Adrenal gland (tissue), 12 donors: ENCODE data around the gene MAPRE3. TPM values are rescaled to one million over a fixed set of nuclear protein-coding genes. Genes with fewer than 3 reads are reported as not detected.

ENCODE experiments used
- DNase-seq, 7 donors: peaks; one replicate each; pipeline ENCODE4 v3.0.0-alpha.2; 2019 to 2020
- H3K27ac ChIP-seq, 5 donors: fragments of 200-600 bp; sonication (generic) in 4 of 5; 1 replicate in 3 of 5; 2 replicates in 2 of 5; pipeline versions ENCODE4 v1.5.1 to v1.8.0; 2016 to 2020; ENCODE audit warnings: mild to moderate bottlenecking in 1 of 5
- H3K27me3 ChIP-seq: fragments of 200-600 bp; 2 replicates; pipeline ENCODE4 v1.8.0; 2021
- H3K36me3 ChIP-seq, 2 donors: fragments of 200-600 bp; replicated peaks in 1 of 2; 1 replicate in 1 of 2; 2 replicates in 1 of 2; pipeline versions ENCODE4 v1.5.1 to v1.8.0; 2018 to 2022
- H3K4me1 ChIP-seq, 2 donors: fragments of 200-600 bp; replicated peaks in 1 of 2; 1 replicate in 1 of 2; 2 replicates in 1 of 2; pipeline versions ENCODE4 v1.5.1 to v1.8.0; 2018 to 2021
- H3K4me3 ChIP-seq, 4 donors: fragments of 200-600 bp; sonication (generic) in 3 of 4; one replicate each; pipeline ENCODE4 v1.5.1; 2016 to 2018
- H3K9me3 ChIP-seq, 3 donors: fragments of 200-600 bp; sonication (generic) in 1 of 3; replicated peaks in 1 of 3; 1 replicate in 2 of 3; 2 replicates in 1 of 3; pipeline versions ENCODE4 v1.5.1 to v1.8.0; 2016 to 2021
- CTCF ChIP-seq, 6 experiments: fragments of 450-650 bp in 4 of 6; fragments of 200-600 bp in 2 of 6; sonication (generic) in 1 of 6; IDR thresholded peaks; 1 replicate in 5 of 6; 2 replicates in 1 of 6; pipeline versions ENCODE4 v1.5.1 to v1.8.0; 2016 to 2021; ENCODE audit warnings: antibody characterized with exemption in 6 of 6, mild to moderate bottlenecking in 2 of 6, moderate library complexity in 1 of 6
- POLR2A ChIP-seq, 2 donors: fragments of 450-650 bp; IDR thresholded peaks; one replicate each; pipeline ENCODE4 v1.6.1; 2017; ENCODE audit warnings: antibody characterized with exemption in 2 of 2, mild to moderate bottlenecking in 2 of 2, moderate library complexity in 1 of 2
- WGBS, 4 donors: extraction: QIAGEN DNeasy Blood & Tissue Kit in 2 of 4; methylation state at CpG; one replicate each; pipeline versions ENCODE4 v1.1.5 to v1.1.7; 2013 to 2017; 5-methylcytosine and 5-hydroxymethylcytosine counted together
- intact Hi-C, 2 donors: fragments of 100-400 bp; cut with DNase I; formaldehyde crosslinking; loops; one replicate each; pipeline versions ENCODE4 v1.14.1 to v1.15.0; 2022 to 2023
- polyA plus RNA-seq, 3 donors: library from polyadenylated mRNA; stranded (reverse); fragments of 200-250 nt in 2 of 3; fragments of 350-450 nt in 1 of 3; fragmentation: Illumina TruSeq in 1 of 3; extraction: RNeasy Lipid Tissue Mini Kit (QIAGEN cat#74804) in 1 of 3; gene quantifications; one replicate each; pipeline ENCODE4 v1.2.3, GENCODE V29; 2013 to 2014
- total RNA-seq, 9 donors: library from RNA; depleted of rRNA in 4 of 9; stranded (reverse); fragments of >200 nt in 4 of 9; fragments of 120-200 nt in 1 of 9; fragmentation: NEBNext Ultra II Directional in 1 of 9; extraction: Animal tissue kit (Norgen Biotek cat#: 25700) in 1 of 9; gene quantifications; one replicate each; pipeline versions ENCODE4 v1.1.0 to v1.2.4, GENCODE V29; 2013 to 2023
- donor health status: healthy with polysubstance abuse.
- donor health status: Bipolar disorder and iron deficiency.
- donor health status: DM: yes; HTN: yes; CAD: no.
- donor health status: DM: no; HTN: no; CAD: no.
- donor health status: DM: no; HTN: no; CAD: no.
- donor health status: DM: yes; HTN: yes; CAD: no.

The MAPRE3 gene
- total and polyA plus RNA-seq, 12 donors, result 11.0 to 73.0 (median 19.3) TPM

GRCh38 chr2:27025281-27025800, 54.9 kb downstream of the MAPRE3 start:
- TF ChIP-seq POLR2A (IDR thresholded peaks at IDR 0.05), result no peak
- no peak for TF ChIP-seq CTCF (IDR thresholded peaks at IDR 0.05)
- Histone ChIP-seq H3K36me3 (peaks cover 0 to 17% of the 10 kb centered on the region in 2 donors), H3K9me3 (no peaks in the 10 kb centered on the region), H3K27me3 (no peaks in the 10 kb centered on the region), H3K4me1 (no peaks in the 10 kb centered on the region), H3K4me3 (no peak overlapping the region), H3K27ac (no peak overlapping the region)
- intact Hi-C loops, result no loop called here
- WGBS, 4 donors, result 89 to 94% (median 92%) methylated on average over 10 to 13 of the region's 13 CpGs
- DNase-seq, result no peak

GRCh38 chr2:27025861-27026851, 55.7 kb downstream of the MAPRE3 start:
- intact Hi-C loops, result no loop called here
- no peak overlapping the region for H3K27ac ChIP-seq
- no peak for TF ChIP-seq CTCF (IDR thresholded peaks at IDR 0.05)
- no peak for TF ChIP-seq POLR2A (IDR thresholded peaks at IDR 0.05)
- H3K4me1 ChIP-seq, result no peaks in the 10 kb centered on the region
- H3K4me3 ChIP-seq, result no peak overlapping the region
- no peak for DNase-seq
- H3K9me3 ChIP-seq, result no peaks in the 10 kb centered on the region
- 91 to 95% (median 94%) methylated on average over 21 to 24 of the region's 24 CpGs for WGBS, 4 donors
- H3K36me3 ChIP-seq, result peaks cover 0 to 17% of the 10 kb centered on the region in 2 donors
- no peaks in the 10 kb centered on the region for H3K27me3 ChIP-seq

GRCh38 chr2:27027211-27027651, 56.8 kb downstream of the MAPRE3 start:
- peaks cover 0 to 17% of the 10 kb centered on the region in 2 donors for H3K36me3 ChIP-seq
- WGBS, 4 donors, result 91 to 96% (median 94%) methylated on average over 4 to 10 of the region's 10 CpGs
- H3K4me1 ChIP-seq, result peaks cover 0 to 5% of the 10 kb centered on the region in 2 donors
- intact Hi-C loops, result no loop called here
- DNase-seq, result no peak
- no peak for TF ChIP-seq POLR2A (IDR thresholded peaks at IDR 0.05)
- no peak for TF ChIP-seq CTCF (IDR thresholded peaks at IDR 0.05)
- H3K27ac ChIP-seq, result no peak overlapping the region
- no peaks in the 10 kb centered on the region for H3K9me3 ChIP-seq
- H3K27me3 ChIP-seq, result no peaks in the 10 kb centered on the region
- H3K4me3 ChIP-seq, result no peak overlapping the region

DNA sequence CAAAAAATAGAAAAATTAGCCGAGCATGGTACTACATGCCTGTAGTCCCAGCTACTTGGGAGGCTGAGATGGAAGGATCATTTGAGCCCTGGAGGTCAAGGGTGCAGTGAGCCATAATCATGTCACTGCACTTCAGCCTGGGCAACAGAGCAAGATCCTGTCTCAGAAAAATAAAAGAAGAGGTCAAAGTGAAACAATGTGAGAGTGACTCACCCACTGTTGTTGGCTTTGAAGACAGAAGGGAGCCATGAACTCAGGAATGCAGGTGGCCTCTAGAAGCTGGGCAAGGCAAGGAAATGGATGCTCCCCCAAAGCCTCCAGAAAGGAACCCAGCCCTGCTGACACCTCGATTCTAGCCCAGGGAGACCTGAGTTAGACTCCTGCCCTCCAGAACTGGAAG, 58.6 kb downstream of the MAPRE3 start:
- TF ChIP-seq POLR2A (IDR thresholded peaks at IDR 0.05) (no peak), CTCF (IDR thresholded peaks at IDR 0.05) (no peak)
- WGBS, 4 donors, result 86 to 93% (median 91%) methylated on average over 2 of the region's 2 CpGs
- Histone ChIP-seq H3K27ac (no peak overlapping the region), H3K27me3 (no peaks in the 10 kb centered on the region), H3K36me3 (peaks cover 0 to 8% of the 10 kb centered on the region in 2 donors), H3K4me1 (peaks cover 7 to 12% of the 10 kb centered on the region in 2 donors), H3K4me3 (no peak overlapping the region), H3K9me3 (no peaks in the 10 kb centered on the region)
- intact Hi-C loops, result no loop called here
- DNase-seq, result no peak
